HUES64 (cell line): ENCODE data around the gene ARSH.
"Not testable (repeated sequence)": the region's sequence is repeated elsewhere in the genome, so short reads cannot be mapped to it uniquely, and the experiment has no call there.

Experiments
- H3K27ac ChIP-seq: 2 replicates; pipeline ENCODE4 v1.7.0; 2013; ENCODE audit warnings: low read depth, low read length, inconsistent platforms
- H3K27me3 ChIP-seq: 2 replicates; pipeline ENCODE4 v1.6.1; 2013; ENCODE audit warnings: mild to moderate bottlenecking, low read length; ENCODE audit not compliant: insufficient read depth
- H3K36me3 ChIP-seq: 2 replicates; pipeline ENCODE4 v1.6.1; 2013; ENCODE audit warnings: mild to moderate bottlenecking, low read length; ENCODE audit not compliant: insufficient read depth
- H3K4me1 ChIP-seq: 2 replicates; pipeline ENCODE4 v1.6.1; 2013; ENCODE audit warnings: mild to moderate bottlenecking, low read length, moderate library complexity; ENCODE audit not compliant: insufficient read depth
- H3K4me3 ChIP-seq: 2 replicates; pipeline ENCODE4 v1.5.1; 2013; ENCODE audit warnings: mild to moderate bottlenecking, low read length, moderate library complexity
- H3K9ac ChIP-seq: 2 replicates; pipeline ENCODE4 v1.6.1; 2013; ENCODE audit warnings: mild to moderate bottlenecking, low read depth, low read length
- H3K9me3 ChIP-seq: 2 replicates; pipeline ENCODE4 v1.6.1; 2013; ENCODE audit warnings: low read depth, low read length; ENCODE audit not compliant: insufficient read depth
- WGBS: fragments of 150-250, 120-280 bp; methylation state at CpG from one replicate; pipeline ENCODE4 v1.1.7; 2013; ENCODE audit warnings: missing lambda C conversion rate; 5-methylcytosine and 5-hydroxymethylcytosine counted together

Gene ARSH

GRCh38 chrX:3044196-3044595 is 37.9 kb downstream of the ARSH start:
- Histone ChIP-seq H3K36me3 (no peaks in the 10 kb centered on the region), H3K27ac (no peak overlapping the region), H3K9ac (no peak overlapping the region), H3K4me3 (no peak overlapping the region), H3K4me1 (no peaks in the 10 kb centered on the region), H3K9me3 (no peaks in the 10 kb centered on the region), H3K27me3 (no peaks in the 10 kb centered on the region)
- WGBS = 85% methylated on average over 3 of the region's 3 CpGs

GRCh38 chrX:3044671-3045070 is 38.3 kb downstream of the ARSH start:
- Histone ChIP-seq H3K4me3 (no peak overlapping the region), H3K9me3 (no peaks in the 10 kb centered on the region), H3K27me3 (no peaks in the 10 kb centered on the region), H3K4me1 (no peaks in the 10 kb centered on the region), H3K36me3 (no peaks in the 10 kb centered on the region), H3K27ac (no peak overlapping the region), H3K9ac (no peak overlapping the region)
- 83% methylated on average over 6 of the region's 6 CpGs for WGBS

DNA sequence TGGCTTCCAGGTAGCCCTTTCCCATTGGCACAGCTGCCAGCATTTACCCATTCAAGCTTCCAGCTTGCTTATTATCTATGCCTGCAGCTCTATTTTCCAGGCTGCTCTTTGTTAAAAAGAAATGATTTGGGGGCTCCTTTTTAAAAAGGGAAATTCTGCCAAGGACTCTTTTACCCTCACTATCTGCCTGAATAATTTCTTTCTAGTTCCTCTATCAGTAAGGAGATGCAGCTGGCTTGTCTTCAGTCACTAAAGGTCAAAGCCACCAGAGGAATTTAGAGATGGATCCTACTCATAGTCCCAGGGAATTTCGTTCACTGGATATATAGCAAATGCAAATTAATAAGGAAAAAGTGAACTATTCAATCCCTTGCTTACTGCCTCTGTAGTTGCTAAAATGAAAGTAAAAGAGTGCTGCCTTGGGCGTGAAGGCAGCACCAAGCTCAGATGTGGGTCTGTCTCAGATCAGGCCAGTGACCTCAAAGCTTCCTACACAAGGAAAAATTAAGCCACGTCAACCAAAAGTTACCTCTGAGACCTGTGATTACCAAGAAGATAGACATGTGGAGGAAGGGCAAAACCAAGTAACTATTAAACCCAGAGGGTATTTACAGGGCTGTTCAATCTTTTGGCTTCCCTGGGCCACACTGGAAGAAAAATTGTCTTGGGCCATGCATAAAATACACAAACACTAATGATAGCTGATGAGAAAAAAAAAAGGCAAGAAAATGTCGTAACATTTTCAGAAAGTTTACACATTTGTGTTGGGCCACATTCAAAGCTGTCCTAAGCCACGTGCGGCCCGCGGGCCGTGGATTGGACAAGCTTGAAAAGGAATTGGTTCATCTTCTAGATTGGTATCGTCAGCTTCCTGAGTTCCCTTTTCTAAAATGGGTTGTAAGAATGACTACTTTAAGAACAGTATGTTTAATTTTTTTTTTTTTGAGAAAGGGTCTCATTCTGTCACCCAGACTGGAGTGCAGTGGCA is 40.2 kb downstream of the ARSH start:
- Histone ChIP-seq H3K36me3 (no peaks in the 10 kb centered on the region), H3K9ac (no peak overlapping the region), H3K27ac (no peak overlapping the region), H3K9me3 (no peaks in the 10 kb centered on the region), H3K4me1 (no peaks in the 10 kb centered on the region), H3K27me3 (no peaks in the 10 kb centered on the region), H3K4me3 (no peak overlapping the region)
- 97% methylated on average over 9 of the region's 10 CpGs for WGBS

DNA sequence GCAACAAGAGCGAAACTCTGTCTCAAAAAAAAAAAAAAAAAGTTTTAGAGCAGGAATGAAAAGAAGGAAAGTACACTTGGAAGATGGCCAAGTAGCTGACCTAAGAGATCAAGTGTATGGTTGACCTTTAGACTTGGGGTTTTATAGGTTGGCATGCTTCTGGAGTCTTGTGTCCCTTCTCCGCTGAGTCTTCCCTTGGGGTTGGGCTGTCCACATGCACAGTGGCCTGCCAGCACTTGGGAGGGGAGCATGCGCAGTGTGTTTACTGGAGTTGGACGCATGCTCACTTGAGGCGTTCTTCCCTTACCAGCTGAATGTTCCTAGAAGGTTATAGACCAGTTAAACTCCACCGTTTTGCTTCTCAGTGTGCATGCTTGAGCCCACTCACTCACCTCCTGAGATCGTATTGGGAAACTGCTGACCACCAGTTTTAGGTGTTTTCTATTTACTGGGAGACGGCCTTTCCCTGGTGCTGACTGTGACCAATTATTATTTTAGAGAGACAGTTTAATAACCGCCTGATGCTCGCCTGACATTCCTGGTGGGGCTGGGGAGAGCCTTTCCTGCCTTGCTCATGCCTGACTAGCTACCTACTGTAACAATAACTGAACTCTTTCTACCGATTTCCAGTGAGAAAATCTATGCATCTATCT is 44.3 kb downstream of the ARSH start:
- WGBS = 91% methylated on average over 8 of the region's 11 CpGs

DNA sequence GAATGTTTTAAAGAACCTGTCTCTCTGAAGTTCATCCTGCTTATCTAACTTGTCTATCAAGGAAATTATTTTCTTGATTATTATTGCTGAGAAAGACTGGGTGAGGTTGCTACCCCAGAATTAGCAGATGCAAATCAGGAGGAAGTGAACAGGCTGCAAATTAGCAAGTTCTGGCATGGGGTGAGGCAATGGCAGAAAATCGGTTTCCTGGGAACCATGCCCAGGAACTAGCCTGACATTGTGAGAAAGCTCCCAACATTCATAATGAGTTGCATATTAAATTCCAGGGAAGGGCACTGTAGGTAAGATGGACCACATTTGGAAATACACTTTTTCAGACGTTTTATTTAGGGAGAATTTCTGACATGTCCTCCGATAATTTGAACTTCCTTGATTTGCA is 46.5 kb downstream of the ARSH start:
- Histone ChIP-seq H3K36me3 (no peaks in the 10 kb centered on the region), H3K9me3 (no peaks in the 10 kb centered on the region), H3K4me1 (no peaks in the 10 kb centered on the region), H3K27ac (no peak overlapping the region), H3K27me3 (no peaks in the 10 kb centered on the region), H3K4me3 (no peak overlapping the region), H3K9ac (no peak overlapping the region)
- WGBS = 93% methylated on average over 3 of the region's 3 CpGs

More for the DNA sequence above, 44.3 kb downstream of the ARSH start:
- H3K9ac ChIP-seq, H3K27ac ChIP-seq, H3K9me3 ChIP-seq, H3K27me3 ChIP-seq, H3K4me3 ChIP-seq, H3K4me1 ChIP-seq, H3K36me3 ChIP-seq: not testable (repeated sequence)

DNA sequence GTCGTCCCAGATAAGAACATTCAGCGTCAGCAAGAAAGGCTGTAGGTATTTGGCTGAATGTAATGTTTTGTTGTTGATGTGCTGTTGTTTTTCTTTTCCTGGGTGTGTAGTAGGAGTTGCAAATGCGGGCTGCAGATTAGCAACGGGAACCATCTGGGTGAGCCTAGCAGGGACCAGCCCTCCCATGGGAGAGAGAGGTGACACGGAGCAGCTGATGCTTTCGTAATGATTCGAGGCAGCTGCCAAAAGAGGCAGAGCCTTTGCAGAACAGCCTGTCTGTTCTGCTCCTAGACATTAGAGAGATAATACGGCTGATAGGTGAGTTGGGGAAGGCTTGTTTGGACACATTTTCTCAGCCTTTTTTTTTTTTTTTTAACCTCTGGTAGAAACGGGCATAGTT is 60.2 kb downstream of the ARSH start:
- no peak overlapping the region for H3K27ac ChIP-seq
- no peaks in the 10 kb centered on the region for H3K27me3 ChIP-seq
- WGBS = 74% methylated on average over 9 of the region's 9 CpGs
- no peak overlapping the region for H3K4me3 ChIP-seq
- no peaks in the 10 kb centered on the region for H3K9me3 ChIP-seq
- no peaks in the 10 kb centered on the region for H3K4me1 ChIP-seq
- H3K9ac ChIP-seq = no peak overlapping the region
- H3K36me3 ChIP-seq = no peaks in the 10 kb centered on the region

DNA sequence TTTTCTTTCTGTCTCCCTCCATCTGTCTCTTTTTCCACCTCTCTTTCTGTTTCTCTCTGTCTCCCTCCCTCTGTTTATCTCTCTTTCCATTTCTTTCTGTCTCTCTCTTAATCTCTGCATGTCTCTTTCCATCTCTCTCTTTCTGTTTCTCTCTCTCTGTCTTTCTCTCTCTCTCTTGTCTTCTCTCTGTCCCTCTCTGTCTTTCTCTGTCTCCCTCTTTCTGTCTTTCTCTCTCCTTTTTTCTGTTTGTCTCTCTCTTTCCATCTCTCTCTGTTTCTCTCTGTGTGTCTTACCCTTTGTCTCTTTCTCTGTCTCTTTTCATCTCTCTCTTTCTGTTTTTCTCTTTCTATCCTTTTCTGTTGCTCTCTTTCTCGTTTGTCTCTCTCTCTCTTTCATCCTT is 69.6 kb downstream of the ARSH start:
- Histone ChIP-seq H3K27ac (no peak overlapping the region), H3K4me1 (no peaks in the 10 kb centered on the region), H3K4me3 (no peak overlapping the region), H3K27me3 (peaks cover 5% of the 10 kb centered on the region; the same call in 1 of the 2 replicates), H3K36me3 (no peaks in the 10 kb centered on the region), H3K9me3 (no peaks in the 10 kb centered on the region), H3K9ac (no peak overlapping the region)
- WGBS = 69% methylated on average over 1 of the region's 1 CpG

- Histone ChIP-seq H3K27ac (no peak overlapping the region), H3K36me3 (no peaks in the 10 kb centered on the region), H3K9ac (no peak overlapping the region), H3K4me3 (no peak overlapping the region), H3K27me3 (peaks cover 5% of the 10 kb centered on the region; the same call in 1 of the 2 replicates), H3K9me3 (no peaks in the 10 kb centered on the region), H3K4me1 (no peaks in the 10 kb centered on the region)
- WGBS = 72% methylated on average over 21 of the region's 21 CpGs
Observed at GRCh38 chrX:3076416-3076991, 70.2 kb downstream of the ARSH start.
